K562 (cell line): ENCODE measurements around the gene BMPER. TPM values are rescaled to one million over a fixed set of nuclear protein-coding genes. Genes with fewer than 3 reads are reported as not detected.

Source experiments
- ATAC-seq: fragments of 200-7000 bp; cut with Tn5 transposase; 3 replicates; pipeline ENCODE4 v1.9.1; 2020; ENCODE audit warnings: moderate library complexity
- BruUV-seq: library from RNA; stranded (reverse); fragments of 400-500 nt; replicated peaks from 2 replicates; lab custom pipeline; 2021; lab: Mats Ljungman, UMichigan
- CTCF ChIA-PET: fragments of 300-600 bp; formaldehyde crosslinking; extraction: SDS; loops from one replicate; lab custom pipeline; 2021; ENCODE audit warnings: low intra/inter-chr PET ratio; lab: Yijun Ruan, JAX
- POLR2A ChIA-PET: fragments of 300-600, 350-650 bp; sonication (Branson Sonifier 250); formaldehyde crosslinking; extraction: SDS; loops from one replicate; lab custom pipeline; 2021; ENCODE audit warnings: antibody characterized with exemption, inconsistent platforms; lab: Yijun Ruan, JAX
- DNase-seq, 4 experiments: peaks; one replicate each; pipeline versions ENCODE4 v3.0.0 to v3.0.0-alpha.2; 2011 to 2018; ENCODE audit warnings: low spot score in 3 of 4, mixed read lengths in 3 of 4; ENCODE audit errors: extremely low read depth in 1 of 4
- FAIRE-seq: peaks from 2 replicates; lab custom pipeline; 2011; peaks lifted over from hg19 to GRCh38; lab: Jason Lieb, UNC
- H2AFZ ChIP-seq: 2 replicates; pipeline ENCODE4 v1.6.0; 2011; ENCODE audit warnings: low read depth, low read length, control low read depth, inconsistent platforms
- H3K27ac ChIP-seq: fragments of 200-600 bp; 3 replicates; pipeline ENCODE4 v1.8.0; 2011; ENCODE audit warnings: low read depth, mild to moderate bottlenecking, control low read depth, inconsistent platforms, low read length, moderate library complexity, mixed read lengths; ENCODE audit errors: extremely low read depth
- H3K27me3 ChIP-seq, 2 experiments: fragments of 300-600 bp in 1 of 2; 2 replicates in 1 of 2; 3 replicates in 1 of 2; pipeline versions ENCODE4 v1.6.0 to v1.8.0; 2011; ENCODE audit warnings: inconsistent platforms in 2 of 2, low read length in 2 of 2, mild to moderate bottlenecking in 1 of 2, mixed read lengths in 1 of 2, moderate library complexity in 1 of 2; ENCODE audit not compliant: control insufficient read depth in 2 of 2, insufficient read depth in 2 of 2
- H3K36me3 ChIP-seq: fragments of 300-600 bp; 3 replicates; pipeline ENCODE4 v1.8.0; 2011; ENCODE audit warnings: mild to moderate bottlenecking, low read length, inconsistent platforms; ENCODE audit not compliant: control insufficient read depth, insufficient read depth
- H3K4me1 ChIP-seq, 2 experiments: fragments of 200-600 bp in 1 of 2; replicated peaks in 1 of 2; 2 replicates in 1 of 2; 3 replicates in 1 of 2; pipeline versions ENCODE4 v1.5.1 to v1.8.0; 2011; ENCODE audit warnings: inconsistent platforms in 2 of 2, low read length in 2 of 2, mild to moderate bottlenecking in 1 of 2, mixed read lengths in 1 of 2, moderate library complexity in 1 of 2; ENCODE audit not compliant: control insufficient read depth in 2 of 2, insufficient read depth in 2 of 2
- H3K4me2 ChIP-seq: 2 replicates; pipeline ENCODE4 v1.6.1; 2011; ENCODE audit warnings: low read length, control low read depth, inconsistent platforms, mixed read lengths; ENCODE audit not compliant: insufficient read depth
- H3K4me3 ChIP-seq: fragments of 200-600 bp; sonication (generic), shearing (Covaris generic); 2 replicates; pipeline ENCODE4 v1.5.1; 2016; ENCODE audit warnings: control low read depth, inconsistent platforms
- H3K79me2 ChIP-seq: fragments of 200-600 bp; 3 replicates; pipeline ENCODE4 v1.8.0; 2011; ENCODE audit warnings: low read length, inconsistent platforms; ENCODE audit not compliant: control insufficient read depth, insufficient read depth
- H3K9ac ChIP-seq, 2 experiments: 2 replicates each; pipeline versions ENCODE4 v1.6.0 to v1.6.1; 2011; ENCODE audit warnings: low read depth in 2 of 2, low read length in 2 of 2, control low read depth in 1 of 2, inconsistent platforms in 1 of 2, mild to moderate bottlenecking in 1 of 2, mixed read lengths in 1 of 2; ENCODE audit not compliant: insufficient read depth in 1 of 2
- H3K9me1 ChIP-seq: one replicate; pipeline ENCODE4 v1.6.0; 2011; ENCODE audit warnings: inconsistent platforms, mild to moderate bottlenecking, low read length, moderate library complexity; ENCODE audit not compliant: control insufficient read depth, insufficient read depth
- H3K9me3 ChIP-seq: replicated peaks from 2 replicates; pipeline ENCODE4 v1.5.1; 2011; ENCODE audit warnings: low read depth, low read length, inconsistent platforms; ENCODE audit not compliant: control insufficient read depth, insufficient read depth
- H4K20me1 ChIP-seq: replicated peaks from 2 replicates; pipeline ENCODE4 v1.6.1; 2011; ENCODE audit warnings: low read length, inconsistent platforms, mixed read lengths; ENCODE audit not compliant: control insufficient read depth, insufficient read depth
- CREM ChIP-seq: IDR thresholded peaks from 2 replicates; pipeline ENCODE4 v1.6.1; 2014; ENCODE audit warnings: antibody characterized with exemption, low read depth
- CSDE1 ChIP-seq, 2 experiments: fragments of 450-650 bp; IDR thresholded peaks; 2 replicates each; pipeline ENCODE4 v1.6.1; 2016; ENCODE audit warnings: mild to moderate bottlenecking in 1 of 2
- FOXA1 ChIP-seq: fragments of 450-650 bp; IDR thresholded peaks from 2 replicates; pipeline ENCODE4 v1.6.1; 2016; ENCODE audit warnings: mild to moderate bottlenecking, borderline replicate concordance
- KLF6 ChIP-seq: fragments of 250-450 bp; sonication (Bioruptor Pico); IDR thresholded peaks from 2 replicates; pipeline ENCODE4 v1.4.0; 2020; ENCODE audit warnings: mild to moderate bottlenecking, moderate library complexity, borderline replicate concordance
- MECOM ChIP-seq: fragments of 250-450 bp; sonication (Bioruptor Pico); IDR thresholded peaks from 2 replicates; pipeline ENCODE4 v1.8.0; 2022; ENCODE audit warnings: inconsistent platforms
- PCBP1 ChIP-seq: fragments of 200-400 bp; formaldehyde crosslinking; IDR thresholded peaks from 2 replicates; pipeline ENCODE4 v1.6.1; 2018; ENCODE audit warnings: mild to moderate bottlenecking, low read depth, low read length; ENCODE audit not compliant: poor library complexity, severe bottlenecking
- ZNF239 ChIP-seq: fragments of 250-450 bp; sonication (Bioruptor Pico); IDR thresholded peaks from 2 replicates; pipeline ENCODE4 v1.4.0; 2020; ENCODE audit warnings: mild to moderate bottlenecking
- ZNF75A ChIP-seq: fragments of 450-650 bp; formaldehyde crosslinking; IDR thresholded peaks from 2 replicates; pipeline ENCODE4 v1.4.0; 2020; ENCODE audit warnings: mild to moderate bottlenecking
- ZNF778 ChIP-seq: fragments of 450-650 bp; formaldehyde crosslinking; IDR thresholded peaks from 2 replicates; pipeline ENCODE4 v1.4.0; 2020; ENCODE audit warnings: mild to moderate bottlenecking, moderate library complexity
- WGBS: fragments of 100-300 bp; shearing (Covaris generic); methylation state at CpG from one replicate; pipeline ENCODE4 v1.1.6; 2016; ENCODE audit warnings: low coverage, mixed read lengths; ENCODE audit not compliant: insufficient coverage; ENCODE audit errors: missing lambda C conversion rate; 5-methylcytosine and 5-hydroxymethylcytosine counted together
- in situ Hi-C: fragments of 300-500 bp; cut with MboI; formaldehyde crosslinking; loops from 4 replicates; pipeline ENCODE4 v1.15.0; 2018; ENCODE audit warnings: inconsistent platforms, mixed read lengths
- intact Hi-C: fragments of 100-400 bp; cut with micrococcal nuclease; formaldehyde crosslinking; loops from 2 replicates; pipeline ENCODE4 v1.14.2; 2022
- polyA plus RNA-seq, 8 experiments: library from polyadenylated mRNA; depleted of rRNA in 4 of 8; stranded (reverse) in 5 of 8; unstranded in 3 of 8; fragments of >200 nt; fragmentation: Nextera tagmentation in 2 of 8; fragmentation: Illumina TruSeq in 1 of 8; extraction: Ambion mirVana in 2 of 8; extraction: Trizol in 1 of 8; gene quantifications; 2 replicates each; pipeline versions ENCODE4 v1.2.1 to v1.2.3, GENCODE V29; 2011 to 2014; ENCODE audit warnings: inconsistent platforms in 1 of 8, missing spikeins in 1 of 8
- total RNA-seq, 7 experiments: library from RNA; depleted of rRNA in 6 of 7; stranded (reverse); fragments of >200 nt in 6 of 7; fragmentation: Illumina TruSeq in 2 of 7; extraction: Trizol in 2 of 7; gene quantifications; 2 replicates each; pipeline versions ENCODE4 v1.2.1 to v1.2.3, GENCODE V29; 2011 to 2021; ENCODE audit warnings: low replicate concordance in 1 of 7
- TF ChIP-seq, protein P1 (sequence below): sonication (generic); formaldehyde crosslinking; IDR thresholded peaks from 2 replicates; pipeline ENCODE4 v1.8.0; 2022; ENCODE audit warnings: mild to moderate bottlenecking, low read depth, missing genetic modification reagents

Gene BMPER
- total and polyA plus RNA-seq, 9 of the 15 experiments (the other 6 are each of a cell fraction or from before 2014, with no cell fraction given) = not detected

DNA sequence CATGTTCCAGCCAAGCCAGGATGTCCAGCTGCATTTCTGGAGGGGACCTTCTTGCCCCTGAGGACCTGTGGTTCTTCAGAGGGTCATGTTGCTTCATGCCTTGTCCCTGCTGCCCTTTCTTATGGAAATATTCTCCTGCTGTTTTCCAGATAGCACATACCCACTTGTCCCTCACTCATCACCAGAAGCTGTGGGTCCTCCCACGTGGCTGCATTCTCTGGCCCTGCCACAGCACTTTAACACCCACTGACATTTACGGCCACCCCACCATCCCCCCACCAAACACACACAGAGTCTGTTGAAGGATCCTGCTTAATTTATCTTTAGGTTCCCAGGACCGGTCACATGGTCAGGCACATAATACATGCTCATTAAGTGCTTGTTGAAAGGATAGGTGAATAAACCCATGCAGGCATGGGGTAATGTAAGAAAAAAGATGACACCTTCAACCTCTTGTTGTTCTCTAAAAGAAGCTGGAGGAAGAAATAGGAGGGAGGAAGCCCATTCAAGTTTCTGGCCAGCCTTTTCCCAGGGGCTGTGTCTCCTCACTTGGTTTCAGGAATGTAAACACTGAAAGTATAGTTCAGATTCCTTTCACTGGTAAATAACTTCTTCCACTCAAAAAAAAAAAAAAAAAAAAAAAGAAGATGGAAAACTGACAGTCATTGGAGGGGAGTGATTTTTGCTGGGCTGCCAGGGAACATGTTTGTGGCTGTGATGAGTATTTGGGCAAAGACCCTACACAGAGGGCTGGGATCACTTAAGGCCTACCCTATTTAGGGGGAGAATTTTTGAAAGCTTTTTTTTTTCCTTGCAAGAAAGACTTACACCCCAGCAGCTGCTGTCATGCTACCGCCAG lies 19.8 kb upstream of the BMPER start:
- no peaks in the 10 kb centered on the region; the same call in 1 of the 2 replicates for H4K20me1 ChIP-seq
- no peak overlapping the region for H3K4me3 ChIP-seq
- no peaks in the 10 kb centered on the region for H3K9me3 ChIP-seq
- BruUV-seq = no TSS peak
- POLR2A ChIA-PET = no interaction called here
- TF ChIP-seq PCBP1 (no peak), FOXA1 (no peak), ZNF239 (CRISPR knock-in tag) (no peak), ZNF778 (CRISPR knock-in tag) (no peak), KLF6 (CRISPR knock-in tag) (no peak), CSDE1 (IDR thresholded peaks at IDR 0.05) (no peak), MECOM (no peak), CREM (no peak), ZNF75A (no peak)
- TF ChIP-seq, protein P1, sequence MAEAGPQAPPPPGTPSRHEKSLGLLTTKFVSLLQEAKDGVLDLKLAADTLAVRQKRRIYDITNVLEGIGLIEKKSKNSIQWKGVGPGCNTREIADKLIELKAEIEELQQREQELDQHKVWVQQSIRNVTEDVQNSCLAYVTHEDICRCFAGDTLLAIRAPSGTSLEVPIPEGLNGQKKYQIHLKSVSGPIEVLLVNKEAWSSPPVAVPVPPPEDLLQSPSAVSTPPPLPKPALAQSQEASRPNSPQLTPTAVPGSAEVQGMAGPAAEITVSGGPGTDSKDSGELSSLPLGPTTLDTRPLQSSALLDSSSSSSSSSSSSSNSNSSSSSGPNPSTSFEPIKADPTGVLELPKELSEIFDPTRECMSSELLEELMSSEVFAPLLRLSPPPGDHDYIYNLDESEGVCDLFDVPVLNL (CRISPR knock-in tag) = no peak
- intact Hi-C loops = no loop called here
- H3K9me1 ChIP-seq = no peaks in the 10 kb centered on the region
- H3K27me3 ChIP-seq = no peaks in the 10 kb centered on the region
- no peak overlapping the region for H3K4me2 ChIP-seq
- H3K36me3 ChIP-seq = no peaks in the 10 kb centered on the region
- no peak for ATAC-seq
- no peak overlapping the region for H3K27ac ChIP-seq
- DNase-seq = no peak
- in situ Hi-C loops = no loop called here
- 0% methylated on average over 4 of the region's 4 CpGs for WGBS
- no peaks in the 10 kb centered on the region for H3K4me1 ChIP-seq
- no peak overlapping the region for H2AFZ ChIP-seq
- CTCF ChIA-PET = no interaction called here
- no peak for FAIRE-seq
- H3K79me2 ChIP-seq = no peaks in the 10 kb centered on the region
- H3K9ac ChIP-seq = no peak overlapping the region
